Heart right ventricle (tissue), 16 donors: Measurements from ENCODE around the gene CRYZL1. TPM values are rescaled to one million over a fixed set of nuclear protein-coding genes. Genes with fewer than 3 reads are reported as not detected.

Source experiments
- ATAC-seq, 8 donors: fragments of 200-7000 bp; cut with Tn5 transposase; one replicate each; pipeline ENCODE4 v1.9.1; 2020; ENCODE audit warnings: mild to moderate bottlenecking in 8 of 8, moderate library complexity in 8 of 8, moderate number of reproducible peaks in 1 of 8
- DNase-seq, 2 donors: peaks; one replicate each; pipeline ENCODE4 v3.0.0-alpha.2; 2020
- H3K27ac ChIP-seq, 10 donors: fragments of 200-600 bp; sonication (generic) in 2 of 10; one replicate each; pipeline versions ENCODE4 v1.5.0 to v1.8.0; 2020 to 2022; ENCODE audit warnings: mild to moderate bottlenecking in 3 of 10
- H3K27me3 ChIP-seq, 7 donors: fragments of 200-600 bp; one replicate each; pipeline ENCODE4 v1.8.0; 2021 to 2022; ENCODE audit warnings: mild to moderate bottlenecking in 2 of 7
- H3K36me3 ChIP-seq, 9 donors: fragments of 200-600 bp; sonication (generic) in 1 of 9; one replicate each; pipeline versions ENCODE4 v1.5.0 to v1.8.0; 2020 to 2022; ENCODE audit warnings: mild to moderate bottlenecking in 2 of 9
- H3K4me1 ChIP-seq, 9 donors: fragments of 200-600 bp; sonication (generic) in 1 of 9; one replicate each; pipeline versions ENCODE4 v1.5.0 to v1.8.0; 2020 to 2022; ENCODE audit warnings: mild to moderate bottlenecking in 4 of 9
- H3K4me3 ChIP-seq, 10 donors: fragments of 200-600 bp; sonication (generic) in 2 of 10; one replicate each; pipeline versions ENCODE4 v1.5.0 to v1.8.0; 2020 to 2022; ENCODE audit warnings: mild to moderate bottlenecking in 7 of 10, moderate library complexity in 2 of 10
- H3K9me3 ChIP-seq, 11 donors: fragments of 200-600 bp in 10 of 11; sonication (generic) in 2 of 11; one replicate each; pipeline versions ENCODE4 v1.5.0 to v1.8.0; 2013 to 2022; ENCODE audit warnings: mild to moderate bottlenecking in 2 of 11, control low read depth in 1 of 11, moderate library complexity in 1 of 11
- CTCF ChIP-seq, 9 donors: fragments of 200-600 bp; sonication (generic) in 2 of 9; IDR thresholded peaks; one replicate each; pipeline versions ENCODE4 v1.5.0 to v1.8.0; 2021 to 2022; ENCODE audit warnings: antibody characterized with exemption in 9 of 9, mild to moderate bottlenecking in 5 of 9, moderate library complexity in 1 of 9
- WGBS, 2 donors: extraction: QIAGEN DNeasy Blood & Tissue Kit; methylation state at CpG; one replicate each; pipeline ENCODE4 v1.1.7; 2013; ENCODE audit warnings: inconsistent platforms in 1 of 2; 5-methylcytosine and 5-hydroxymethylcytosine counted together
- intact Hi-C, 10 donors: fragments of 100-400 bp; cut with DNase I; formaldehyde crosslinking; loops; one replicate each; pipeline versions ENCODE4 v1.11.1 to v1.14.2; 2022
- polyA plus RNA-seq, 2 donors: library from polyadenylated mRNA; stranded (reverse); fragments of 200-250 nt; gene quantifications; one replicate each; pipeline ENCODE4 v1.2.3, GENCODE V29; 2013
- total RNA-seq, 10 donors: library from RNA; stranded (reverse); fragmentation: NEBNext Ultra II Directional in 3 of 10; extraction: Animal tissue kit (Norgen Biotek cat#: 25700) in 3 of 10; gene quantifications; one replicate each; pipeline versions ENCODE4 v1.2.1 to v1.2.4, GENCODE V29; 2021 to 2023
- donor health status: Arrhythmogenic right ventricular cardiomyopathy.
- donor health status: ischemic (EF 13 %, LVEDD 7.1; RV severe dilation, severe dysfunction).
- donor health status: healthy with polysubstance abuse.
- donor health status: DM: no; HTN: yes; CAD: no.
- donor health status: DM: no; HTN: no; CAD: no.
- donor health status: ischemic (EF 25% LVEDD 6.9; RV normal size, moderate dysfunction).
- donor health status: ischemic (EF 25% LVEDD 5.7; RV mildly dilated, moderate dysfunction).
- donor health status: healthy.
- donor health status: DM: yes; HTN: yes; CAD: no.
- donor health status: Ischemic cardiomyopathy.
- donor health status: ischemic (EF 35%, LVEDD 5.7; RV mildly dilated, moderate dysfunction).
- donor health status: nonischemic (EF 11% LVEDD 7.7; RV severe dilation, severe dysfunction).
- donor health status: DM: yes; HTN: yes; CAD: no.
- donor health status: PGD.
- donor health status: ischemic (EF 29% LVEDD 5.4; RV normal size, mild dysfunction).
- donor health status: nonischemic (EF 23%, LVEDD 6.1; RV moderate dilation, normal function).

The CRYZL1 gene
- total and polyA plus RNA-seq, 12 donors: 15.3 to 31.8 (median 26.0) TPM

GRCh38 chr21:33686386-33686785 lies 44.8 kb upstream of the CRYZL1 start:
- no peak for TF ChIP-seq CTCF (IDR thresholded peaks at IDR 0.05)
- Histone ChIP-seq H3K36me3 (no peaks in the 10 kb centered on the region), H3K27ac (peak overlapping the region in 2 of 10 donors; percentile 1 to 22), H3K27me3 (no peaks in the 10 kb centered on the region), H3K4me3 (no peak overlapping the region), H3K4me1 (peaks cover 6 to 70% (median 50%) of the 10 kb centered on the region in 9 donors), H3K9me3 (no peaks in the 10 kb centered on the region)
- 64 to 65% methylated on average over 3 of the region's 3 CpGs for WGBS, 2 donors
- intact Hi-C loops: no loop called here
- ATAC-seq: peak in 1 of 8 donors; percentile 36
- no peak for DNase-seq

- TF ChIP-seq CTCF (IDR thresholded peaks at IDR 0.05): no peak
Measured at GRCh38 chr21:33685613-33686197, 44.2 kb upstream of the CRYZL1 start.

GRCh38 chr21:33684923-33685560 lies 43.5 kb upstream of the CRYZL1 start:
- peak overlapping the region in 1 of 10 donors; percentile 1 for H3K4me3 ChIP-seq
- intact Hi-C loops: no loop called here
- H3K9me3 ChIP-seq: no peaks in the 10 kb centered on the region
- TF ChIP-seq CTCF (IDR thresholded peaks at IDR 0.05): no peak
- WGBS, 2 donors: 28 to 32% methylated on average over 5 of the region's 5 CpGs
- H3K4me1 ChIP-seq: peaks cover 6 to 68% (median 50%) of the 10 kb centered on the region in 9 donors
- peak overlapping the region in 5 of 10 donors; percentile 1 to 22 (median 16) for H3K27ac ChIP-seq
- no peak for DNase-seq
- H3K27me3 ChIP-seq: no peaks in the 10 kb centered on the region
- H3K36me3 ChIP-seq: no peaks in the 10 kb centered on the region
- ATAC-seq: peak in 2 of 8 donors; percentile 12 to 31

More at GRCh38 chr21:33685613-33686197, 44.2 kb upstream of the CRYZL1 start:
- intact Hi-C loops: no loop called here
- Histone ChIP-seq H3K27ac (peak overlapping the region in 7 of 10 donors; percentile 1 to 35 (median 16)), H3K4me3 (peak overlapping the region in 1 of 10 donors; percentile 1), H3K9me3 (no peaks in the 10 kb centered on the region), H3K4me1 (peaks cover 6 to 68% (median 50%) of the 10 kb centered on the region in 9 donors), H3K27me3 (no peaks in the 10 kb centered on the region), H3K36me3 (no peaks in the 10 kb centered on the region)
- ATAC-seq: no peak
- no peak for DNase-seq

- H3K27ac ChIP-seq: peak overlapping the region in 1 of 10 donors; percentile 22
- 60 to 71% methylated on average over 2 of the region's 2 CpGs for WGBS, 2 donors
- intact Hi-C loops: no loop called here
- TF ChIP-seq CTCF (IDR thresholded peaks at IDR 0.05): no peak
- H3K4me3 ChIP-seq: no peak overlapping the region
- no peak for DNase-seq
- H3K27me3 ChIP-seq: no peaks in the 10 kb centered on the region
- H3K9me3 ChIP-seq: no peaks in the 10 kb centered on the region
- no peaks in the 10 kb centered on the region for H3K36me3 ChIP-seq
- no peak for ATAC-seq
- H3K4me1 ChIP-seq: peaks cover 6 to 63% (median 49%) of the 10 kb centered on the region in 9 donors
Measured at GRCh38 chr21:33684068-33684467, 42.5 kb upstream of the CRYZL1 start.
